ENCODE measurements around the gene PTPRH. TPM values are rescaled to one million over a fixed set of nuclear protein-coding genes. Genes with fewer than 3 reads are reported as not detected.
A peak's percentile ranks its signal among the peaks of the same experiment; 100 is the strongest.

Gene PTPRH
- total RNA-seq, 1 donor from 2014 or later, result not detected

DNA sequence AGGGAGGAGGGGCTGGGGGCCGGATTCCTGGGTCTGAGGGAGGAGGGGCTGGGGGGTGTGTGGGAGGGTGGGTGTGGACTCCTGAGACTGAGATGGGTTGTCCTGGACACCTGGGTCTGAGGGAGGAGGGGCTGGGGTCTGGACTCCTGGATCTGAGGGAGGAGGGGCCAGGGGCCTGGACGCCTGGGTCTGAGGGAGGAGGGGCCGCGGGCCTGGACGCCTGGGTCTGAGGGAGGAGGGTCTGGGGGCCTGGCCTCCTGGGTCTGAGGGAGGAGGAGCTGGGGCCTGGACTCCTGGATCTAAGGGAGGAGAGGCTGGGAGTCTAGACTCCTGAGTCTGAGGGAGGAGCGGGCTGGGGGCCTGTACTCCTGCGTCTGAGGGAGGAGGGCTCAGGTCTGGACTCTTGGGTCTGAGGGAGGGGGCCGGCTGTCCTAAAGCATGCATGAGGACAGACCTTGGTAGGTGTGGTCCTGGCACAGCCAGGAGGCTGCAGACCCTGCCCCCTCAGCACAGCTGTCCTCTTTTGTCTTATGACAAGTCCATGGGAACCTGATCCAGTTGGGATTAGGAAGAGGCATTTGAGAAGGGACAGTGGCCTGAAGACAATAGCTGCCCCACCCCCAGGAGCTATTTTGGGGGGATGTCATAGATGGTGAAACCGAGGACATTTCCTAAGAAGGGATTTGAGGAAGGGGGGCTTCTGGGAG lies 61.6 kb downstream of the PTPRH start:
- H3K4me1 Mint-ChIP-seq (ENCODE audit: unreplicated experiment), result peaks cover 5% of the 10 kb centered on the region
- peaks cover 26% of the 10 kb centered on the region for H3K27me3 Mint-ChIP-seq (ENCODE audit: unreplicated experiment)
- H3K9me3 Mint-ChIP-seq (ENCODE audit: unreplicated experiment), result peaks cover 7% of the 10 kb centered on the region
- TF ChIP-seq, protein P1, sequence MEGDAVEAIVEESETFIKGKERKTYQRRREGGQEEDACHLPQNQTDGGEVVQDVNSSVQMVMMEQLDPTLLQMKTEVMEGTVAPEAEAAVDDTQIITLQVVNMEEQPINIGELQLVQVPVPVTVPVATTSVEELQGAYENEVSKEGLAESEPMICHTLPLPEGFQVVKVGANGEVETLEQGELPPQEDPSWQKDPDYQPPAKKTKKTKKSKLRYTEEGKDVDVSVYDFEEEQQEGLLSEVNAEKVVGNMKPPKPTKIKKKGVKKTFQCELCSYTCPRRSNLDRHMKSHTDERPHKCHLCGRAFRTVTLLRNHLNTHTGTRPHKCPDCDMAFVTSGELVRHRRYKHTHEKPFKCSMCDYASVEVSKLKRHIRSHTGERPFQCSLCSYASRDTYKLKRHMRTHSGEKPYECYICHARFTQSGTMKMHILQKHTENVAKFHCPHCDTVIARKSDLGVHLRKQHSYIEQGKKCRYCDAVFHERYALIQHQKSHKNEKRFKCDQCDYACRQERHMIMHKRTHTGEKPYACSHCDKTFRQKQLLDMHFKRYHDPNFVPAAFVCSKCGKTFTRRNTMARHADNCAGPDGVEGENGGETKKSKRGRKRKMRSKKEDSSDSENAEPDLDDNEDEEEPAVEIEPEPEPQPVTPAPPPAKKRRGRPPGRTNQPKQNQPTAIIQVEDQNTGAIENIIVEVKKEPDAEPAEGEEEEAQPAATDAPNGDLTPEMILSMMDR (IDR thresholded peaks at IDR 0.05; ENCODE audit: unreplicated experiment), result no peak
- H3K36me3 Mint-ChIP-seq (ENCODE audit: low read depth, unreplicated experiment), result peaks cover 12% of the 10 kb centered on the region
- no peak overlapping the region for H3K4me3 Mint-ChIP-seq (ENCODE audit: unreplicated experiment)
- no peak overlapping the region for H3K27ac Mint-ChIP-seq (ENCODE audit: unreplicated experiment)
- no peak for DNase-seq (ENCODE audit: low spot score)

DNA sequence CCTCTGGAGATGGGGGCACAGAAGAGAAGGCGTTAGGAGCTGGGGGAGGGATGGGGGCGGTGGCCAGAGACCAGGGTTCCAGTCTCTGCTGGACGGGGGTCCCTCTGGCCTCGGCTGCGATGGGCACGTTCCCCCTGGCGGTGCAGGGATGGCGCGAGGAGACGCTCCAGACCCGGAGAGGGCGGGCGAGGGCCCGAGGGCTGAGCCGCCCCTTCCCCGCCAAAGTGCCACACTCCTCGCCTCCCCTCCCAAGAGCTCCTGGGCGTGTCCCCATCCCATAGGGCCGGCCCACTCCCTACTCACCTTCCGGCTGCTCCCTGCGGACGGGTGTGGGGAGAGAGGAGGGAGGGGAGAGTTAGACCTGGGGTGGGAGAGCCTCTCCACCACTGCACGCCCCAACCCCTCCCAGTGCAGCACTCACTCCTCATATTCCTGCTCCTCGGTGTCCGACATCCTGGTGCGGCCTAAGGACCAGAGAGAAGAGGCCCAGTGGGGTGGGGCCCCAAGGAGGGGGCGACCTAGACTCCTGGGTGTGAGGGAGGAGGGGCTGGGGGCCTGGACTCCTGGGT lies 62.5 kb downstream of the PTPRH start:
- no peak overlapping the region for H3K4me3 Mint-ChIP-seq (ENCODE audit: unreplicated experiment)
- TF ChIP-seq, protein P1 (IDR thresholded peaks at IDR 0.05; ENCODE audit: unreplicated experiment), result no peak
- peaks cover 7% of the 10 kb centered on the region for H3K36me3 Mint-ChIP-seq (ENCODE audit: low read depth, unreplicated experiment)
- DNase-seq (ENCODE audit: low spot score), result no peak
- no peak overlapping the region for H3K27ac Mint-ChIP-seq (ENCODE audit: unreplicated experiment)
- H3K4me1 Mint-ChIP-seq (ENCODE audit: unreplicated experiment), result no peaks in the 10 kb centered on the region
- peaks cover 24% of the 10 kb centered on the region for H3K27me3 Mint-ChIP-seq (ENCODE audit: unreplicated experiment)
- peaks cover 1% of the 10 kb centered on the region for H3K9me3 Mint-ChIP-seq (ENCODE audit: unreplicated experiment)

DNA sequence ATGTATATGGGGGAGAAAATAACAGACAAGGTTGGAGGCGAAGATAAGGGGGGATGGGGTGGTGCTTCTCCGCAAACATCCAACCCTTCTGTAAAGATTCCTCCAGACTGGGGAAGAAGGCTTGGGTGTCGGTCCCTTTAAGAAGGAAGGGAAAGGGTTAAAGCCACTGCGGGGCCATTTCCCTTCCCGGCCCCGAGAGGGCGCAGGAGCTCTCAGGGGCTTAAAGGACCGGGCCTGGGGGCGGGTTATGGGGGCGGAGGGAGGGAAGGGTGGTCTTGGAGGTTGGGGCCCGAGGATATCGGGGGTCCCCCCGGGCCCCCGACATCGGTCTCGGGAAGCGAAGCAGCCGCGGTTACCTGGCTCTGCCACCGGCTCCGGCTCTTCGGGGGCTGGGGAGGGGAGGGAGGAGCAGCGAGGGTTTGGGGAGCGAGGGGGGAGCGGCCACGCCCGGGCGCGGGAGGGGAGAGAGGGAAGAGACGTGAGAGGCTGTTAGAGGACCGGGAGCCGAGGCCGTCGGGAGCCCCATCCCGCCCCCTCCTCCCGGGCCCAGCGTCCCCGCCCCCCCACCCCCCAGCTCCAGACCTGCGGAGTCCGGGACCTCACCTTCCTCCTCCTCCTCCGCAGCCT lies 63.1 kb downstream of the PTPRH start:
- Mint-ChIP-seq H3K27ac (ENCODE audit: unreplicated experiment) (no peak overlapping the region), H3K36me3 (ENCODE audit: low read depth, unreplicated experiment) (peaks cover 7% of the 10 kb centered on the region), H3K4me1 (ENCODE audit: unreplicated experiment) (no peaks in the 10 kb centered on the region), H3K4me3 (ENCODE audit: unreplicated experiment) (no peak overlapping the region), H3K27me3 (ENCODE audit: unreplicated experiment) (peaks cover 19% of the 10 kb centered on the region), H3K9me3 (ENCODE audit: unreplicated experiment) (no peaks in the 10 kb centered on the region)
- no peak for DNase-seq (ENCODE audit: low spot score)
- TF ChIP-seq, protein P1 (IDR thresholded peaks at IDR 0.05; ENCODE audit: unreplicated experiment), result peak; percentile 65

- TF ChIP-seq, protein P1 (IDR thresholded peaks at IDR 0.05; ENCODE audit: unreplicated experiment), result no peak
- H3K4me3 Mint-ChIP-seq (ENCODE audit: unreplicated experiment), result no peak overlapping the region
- no peak for DNase-seq (ENCODE audit: low spot score)
- H3K4me1 Mint-ChIP-seq (ENCODE audit: unreplicated experiment), result no peaks in the 10 kb centered on the region
- H3K36me3 Mint-ChIP-seq (ENCODE audit: low read depth, unreplicated experiment), result peaks cover 4% of the 10 kb centered on the region
- peaks cover 17% of the 10 kb centered on the region for H3K27me3 Mint-ChIP-seq (ENCODE audit: unreplicated experiment)
- H3K9me3 Mint-ChIP-seq (ENCODE audit: unreplicated experiment), result no peaks in the 10 kb centered on the region
- no peak overlapping the region for H3K27ac Mint-ChIP-seq (ENCODE audit: unreplicated experiment)
These were observed 64.1 kb downstream of the PTPRH start for GRCh38 chr19:55145232-55145631.

DNA sequence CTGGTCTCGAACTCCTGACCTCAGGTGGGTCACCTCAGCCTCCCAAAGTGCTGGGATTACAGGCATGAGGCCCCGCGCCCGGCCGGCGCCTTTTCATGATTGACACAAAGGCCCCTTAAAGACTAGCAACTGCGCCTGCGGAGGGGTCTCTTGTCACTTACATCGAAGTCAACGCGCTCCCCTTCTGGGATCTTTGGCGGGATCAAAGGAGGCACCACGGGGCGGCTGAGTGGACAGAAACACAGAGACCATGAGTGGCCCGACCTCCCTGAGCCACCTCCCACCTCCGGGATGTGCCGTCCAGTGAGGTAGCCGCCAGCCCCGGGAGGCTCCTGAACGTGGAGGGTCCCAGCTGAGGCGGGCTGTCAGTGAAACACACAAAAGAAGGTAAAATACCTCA lies 67.6 kb downstream of the PTPRH start:
- Mint-ChIP-seq H3K36me3 (ENCODE audit: low read depth, unreplicated experiment) (no peaks in the 10 kb centered on the region), H3K27me3 (ENCODE audit: unreplicated experiment) (peaks cover 15% of the 10 kb centered on the region), H3K4me1 (ENCODE audit: unreplicated experiment) (no peaks in the 10 kb centered on the region), H3K9me3 (ENCODE audit: unreplicated experiment) (no peaks in the 10 kb centered on the region), H3K4me3 (ENCODE audit: unreplicated experiment) (no peak overlapping the region), H3K27ac (ENCODE audit: unreplicated experiment) (no peak overlapping the region)
- TF ChIP-seq, protein P1 (IDR thresholded peaks at IDR 0.05; ENCODE audit: unreplicated experiment), result no peak
- no peak for DNase-seq (ENCODE audit: low spot score)

Measured in endothelial cell (in vitro differentiated cells).